AG04449 (cell line): ENCODE measurements around the gene LSM12.

Experiments
- CTCF ChIA-PET: fragments of 350-600 bp; formaldehyde crosslinking; extraction: SDS; loops from one replicate; lab custom pipeline; 2021; ENCODE audit warnings: antibody characterized with exemption; lab: Yijun Ruan, JAX
- POLR2A ChIA-PET: fragments of 400-600, 350-600 bp; formaldehyde crosslinking; extraction: SDS; loops from one replicate; lab custom pipeline; 2020; ENCODE audit warnings: antibody characterized with exemption, inconsistent platforms; lab: Yijun Ruan, JAX
- DNase-seq: peaks from one replicate; pipeline ENCODE4 v3.0.0-alpha.2; 2010; ENCODE audit warnings: low read depth, low spot score
- H3K4me3 ChIP-seq: 2 replicates; pipeline ENCODE4 v1.5.1; 2011; ENCODE audit warnings: low read depth, mild to moderate bottlenecking, control low read depth, low read length
- CTCF ChIP-seq: IDR thresholded peaks from one replicate; pipeline ENCODE4 v1.5.1; 2011; ENCODE audit warnings: mild to moderate bottlenecking, moderate library complexity, low read length, control low read depth, inconsistent platforms; ENCODE audit not compliant: insufficient read depth; ENCODE audit errors: missing control alignments

LSM12 gene

GRCh38 chr17:44004761-44005526 lies 61.5 kb downstream of the LSM12 start:
- no peak for TF ChIP-seq CTCF
- ChIA-PET CTCF (interaction anchor here (12.4 kb wide), 1 partner anchor 62 kb away, joined by 320 read pairs; the partner anchor contains the start of gene PPY), POLR2A (no interaction called here)
- DNase-seq, result no peak
- peak overlapping the region; percentile 10 for H3K4me3 ChIP-seq

GRCh38 chr17:44004077-44004760 lies 62.3 kb downstream of the LSM12 start, which contains the start of gene NAGS:
NAGS (plus strand) TSS chr17:44004622; CDS start chr17:44004664, 42 bp downstream.
- no peak for TF ChIP-seq CTCF
- CTCF ChIA-PET, result interaction anchor here (12.4 kb wide), 1 partner anchor 61 kb away, joined by 320 read pairs; the partner anchor contains the start of gene PPY
- H3K4me3 ChIP-seq, result peak within 1 kb of the TSS; percentile 10
- POLR2A ChIA-PET, result no interaction called here
- no peak for DNase-seq

GRCh38 chr17:44002141-44002848 lies 64.2 kb downstream of the LSM12 start:
- no peak overlapping the region for H3K4me3 ChIP-seq
- ChIA-PET CTCF (interaction anchor here (0.9 to 12.4 kb wide), 8 partner anchors 9 to 156 kb away, joined by 3 to 320 read pairs (median 4); partner anchors contain the start of genes CD300LG and PPY), POLR2A (no interaction called here)
- peak; percentile 42 for DNase-seq
- TF ChIP-seq CTCF, result no peak

- no peak for TF ChIP-seq CTCF
- no peak for DNase-seq
- CTCF ChIA-PET, result interaction anchor here (1.3 to 12.4 kb wide), 6 partner anchors 10 to 155 kb away, joined by 3 to 320 read pairs (median 36); partner anchors contain the start of genes CD300LG, MPP2 and PPY
- POLR2A ChIA-PET, result no interaction called here
- no peak overlapping the region for H3K4me3 ChIP-seq
Measured at GRCh38 chr17:44001461-44001920, 65.0 kb downstream of the LSM12 start.

GRCh38 chr17:44000871-44001460 lies 65.5 kb downstream of the LSM12 start:
- no peak for DNase-seq
- POLR2A ChIA-PET, result no interaction called here

More at GRCh38 chr17:44000871-44001460, 65.5 kb downstream of the LSM12 start:
- CTCF ChIA-PET, result interaction anchor here (2.0 to 12.4 kb wide), 4 partner anchors 11 to 122 kb away, joined by 6 to 320 read pairs (median 82); partner anchors contain the start of genes MPP2 and PPY
- H3K4me3 ChIP-seq, result no peak overlapping the region
- TF ChIP-seq CTCF, result no peak
